WTC11 (cell line): Measurements from ENCODE around the gene SNAPC4. TPM values are rescaled to one million over a fixed set of nuclear protein-coding genes. Genes with fewer than 3 reads are reported as not detected.

Experiments used
- ATAC-seq: fragments of 200-7000 bp; cut with Tn5 transposase; 2 replicates; pipeline ENCODE4 v1.10.0; 2021; ENCODE audit warnings: mild to moderate bottlenecking, moderate library complexity
- CTCF ChIA-PET: fragments of 300-600 bp; sonication (Branson Sonifier 250); formaldehyde crosslinking; loops from one replicate; lab custom pipeline; 2021; ENCODE audit warnings: antibody characterized with exemption; lab: Charles Lee
- POLR2A ChIA-PET: fragments of 350-600 bp; sonication (Branson Sonifier 250); formaldehyde crosslinking; loops from one replicate; lab custom pipeline; 2021; ENCODE audit warnings: antibody characterized with exemption; lab: Charles Lee
- DNase-seq: peaks from one replicate; pipeline ENCODE4 v3.0.0; 2021; ENCODE audit warnings: low spot score
- H3K27ac Mint-ChIP-seq: 2 replicates; pipeline ENCODE4 v1.8.0; 2021; ENCODE audit warnings: mixed read lengths
- H3K27me3 Mint-ChIP-seq: 2 replicates; pipeline ENCODE4 v1.8.0; 2021; ENCODE audit warnings: low read depth, mild to moderate bottlenecking, moderate library complexity, mixed read lengths
- H3K36me3 Mint-ChIP-seq: 2 replicates; pipeline ENCODE4 v1.8.0; 2021; ENCODE audit warnings: mixed read lengths
- H3K4me1 Mint-ChIP-seq: 2 replicates; pipeline ENCODE4 v1.8.0; 2022; ENCODE audit warnings: mixed read lengths
- H3K4me3 Mint-ChIP-seq: 2 replicates; pipeline ENCODE4 v1.8.0; 2021; ENCODE audit warnings: mild to moderate bottlenecking, moderate library complexity, mixed read lengths
- H3K9me3 Mint-ChIP-seq: 2 replicates; pipeline ENCODE4 v1.8.0; 2021; ENCODE audit warnings: mixed read lengths
- ATF6 ChIP-seq: sonication (generic); formaldehyde crosslinking; IDR thresholded peaks from 2 replicates; pipeline ENCODE4 v1.8.1; 2023; ENCODE audit warnings: mild to moderate bottlenecking, missing genetic modification reagents
- E2F5 ChIP-seq: sonication (generic); formaldehyde crosslinking; IDR thresholded peaks from 2 replicates; pipeline ENCODE4 v1.8.1; 2022; ENCODE audit warnings: mild to moderate bottlenecking, moderate library complexity, missing genetic modification reagents
- EMX1 ChIP-seq: fragments of 250-450 bp; sonication (Bioruptor Pico); IDR thresholded peaks from 2 replicates; pipeline ENCODE4 v1.8.0; 2021; ENCODE audit warnings: mild to moderate bottlenecking
- ESRRA ChIP-seq: sonication (generic); formaldehyde crosslinking; IDR thresholded peaks from 2 replicates; pipeline ENCODE4 v1.8.1; 2022; ENCODE audit warnings: mild to moderate bottlenecking, missing genetic modification reagents, borderline replicate concordance
- GTF2I ChIP-seq: fragments of 250-450 bp; sonication (Bioruptor Pico); conservative IDR thresholded peaks from 2 replicates; pipeline ENCODE4 v1.4.0; 2021; ENCODE audit warnings: mild to moderate bottlenecking
- MAX ChIP-seq: sonication (generic); formaldehyde crosslinking; IDR thresholded peaks from 2 replicates; pipeline ENCODE4 v1.8.0; 2022; ENCODE audit warnings: mild to moderate bottlenecking, missing genetic modification reagents
- MYBL2 ChIP-seq: sonication (generic); formaldehyde crosslinking; IDR thresholded peaks from 2 replicates; pipeline ENCODE4 v1.8.1; 2023; ENCODE audit warnings: mild to moderate bottlenecking, moderate library complexity, missing genetic modification reagents
- NFE2L1 ChIP-seq: sonication (generic); formaldehyde crosslinking; IDR thresholded peaks from 2 replicates; pipeline ENCODE4 v1.8.1; 2023; ENCODE audit warnings: missing genetic modification reagents
- NR1H2 ChIP-seq: sonication (generic); formaldehyde crosslinking; IDR thresholded peaks from 2 replicates; pipeline ENCODE4 v1.9.0; 2021; ENCODE audit warnings: mild to moderate bottlenecking, moderate library complexity, missing genetic modification reagents
- NR2C2 ChIP-seq: sonication (generic); formaldehyde crosslinking; IDR thresholded peaks from 2 replicates; pipeline ENCODE4 v1.8.0; 2022; ENCODE audit warnings: mild to moderate bottlenecking, missing genetic modification reagents
- OVOL2 ChIP-seq: fragments of 250-450 bp; sonication (Bioruptor Pico); IDR thresholded peaks from 2 replicates; pipeline ENCODE4 v1.9.0; 2021; ENCODE audit warnings: mild to moderate bottlenecking, borderline replicate concordance
- ZBTB21 ChIP-seq: sonication (generic); formaldehyde crosslinking; IDR thresholded peaks from 2 replicates; pipeline ENCODE4 v1.8.1; 2023; ENCODE audit warnings: mild to moderate bottlenecking, missing genetic modification reagents, borderline replicate concordance
- ZNF138 ChIP-seq: sonication (generic); formaldehyde crosslinking; conservative IDR thresholded peaks from 2 replicates; pipeline ENCODE4 v1.8.1; 2022; ENCODE audit warnings: mild to moderate bottlenecking, moderate library complexity, missing genetic modification reagents
- ZNF396 ChIP-seq: fragments of 250-450 bp; sonication (Bioruptor Pico); IDR thresholded peaks from 2 replicates; pipeline ENCODE4 v1.8.0; 2021; ENCODE audit warnings: mild to moderate bottlenecking, moderate library complexity, borderline replicate concordance
- ZNF532 ChIP-seq: fragments of 250-450 bp; sonication (Bioruptor Pico); IDR thresholded peaks from 2 replicates; pipeline ENCODE4 v1.9.0; 2021; ENCODE audit warnings: mild to moderate bottlenecking, borderline replicate concordance
- total RNA-seq: library from RNA; stranded (reverse); gene quantifications from 3 replicates; pipeline ENCODE4 v1.2.3, GENCODE V29; 2021
- TF ChIP-seq, protein P1 (sequence below): fragments of 250-450 bp; sonication (Bioruptor Pico); conservative IDR thresholded peaks from 2 replicates; pipeline ENCODE4 v1.9.0; 2021; ENCODE audit warnings: mild to moderate bottlenecking
- TF ChIP-seq, protein P2 (sequence below): fragments of 250-450 bp; sonication (Bioruptor Pico); IDR thresholded peaks from 2 replicates; pipeline ENCODE4 v1.8.0; 2021; ENCODE audit warnings: mild to moderate bottlenecking
- TF ChIP-seq, protein P3 (sequence below): sonication (generic); formaldehyde crosslinking; conservative IDR thresholded peaks from 2 replicates; pipeline ENCODE4 v1.8.1; 2022; ENCODE audit warnings: mild to moderate bottlenecking, missing genetic modification reagents

Gene SNAPC4
- total RNA-seq, 1 experiment from 2014 or later, result 22.8 TPM

DNA sequence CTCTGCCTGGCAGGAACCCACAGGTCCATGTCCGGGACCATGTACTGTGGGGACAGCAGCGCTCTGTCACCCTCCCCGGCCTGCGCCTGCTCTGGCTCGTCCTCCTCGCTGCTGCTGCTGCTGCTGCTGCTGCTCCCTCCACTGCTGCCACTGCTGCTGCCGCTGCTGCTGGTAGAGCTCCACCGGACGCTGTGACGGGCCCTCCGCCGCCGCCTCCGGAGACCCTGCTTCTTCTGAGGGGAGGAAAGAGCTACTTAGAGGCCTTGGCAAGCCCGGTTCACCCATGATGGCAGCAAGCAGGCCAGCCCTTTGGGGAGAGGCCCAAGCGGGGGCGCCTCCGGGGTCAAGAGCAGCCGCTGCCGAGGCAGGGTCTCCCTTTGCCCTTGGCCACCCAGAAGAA, 16.5 kb downstream of the SNAPC4 start:
- ATAC-seq, result no peak
- H3K36me3 Mint-ChIP-seq, result peaks cover 35% of the 10 kb centered on the region
- ChIA-PET CTCF (no interaction called here), POLR2A (no interaction called here)
- H3K27me3 Mint-ChIP-seq, result no peaks in the 10 kb centered on the region
- H3K9me3 Mint-ChIP-seq, result no peaks in the 10 kb centered on the region
- no peak overlapping the region for H3K4me3 Mint-ChIP-seq
- no peaks in the 10 kb centered on the region for H3K4me1 Mint-ChIP-seq
- H3K27ac Mint-ChIP-seq, result no peak overlapping the region
- no peak for DNase-seq
- TF ChIP-seq ZBTB21 (no peak), ZNF532 (CRISPR knock-in tag) (no peak), MYBL2 (no peak), NR2C2 (CRISPR knock-in tag) (no peak), E2F5 (CRISPR knock-in tag) (no peak), MAX (no peak), GTF2I (CRISPR knock-in tag) (no peak)
- TF ChIP-seq, protein P1, sequence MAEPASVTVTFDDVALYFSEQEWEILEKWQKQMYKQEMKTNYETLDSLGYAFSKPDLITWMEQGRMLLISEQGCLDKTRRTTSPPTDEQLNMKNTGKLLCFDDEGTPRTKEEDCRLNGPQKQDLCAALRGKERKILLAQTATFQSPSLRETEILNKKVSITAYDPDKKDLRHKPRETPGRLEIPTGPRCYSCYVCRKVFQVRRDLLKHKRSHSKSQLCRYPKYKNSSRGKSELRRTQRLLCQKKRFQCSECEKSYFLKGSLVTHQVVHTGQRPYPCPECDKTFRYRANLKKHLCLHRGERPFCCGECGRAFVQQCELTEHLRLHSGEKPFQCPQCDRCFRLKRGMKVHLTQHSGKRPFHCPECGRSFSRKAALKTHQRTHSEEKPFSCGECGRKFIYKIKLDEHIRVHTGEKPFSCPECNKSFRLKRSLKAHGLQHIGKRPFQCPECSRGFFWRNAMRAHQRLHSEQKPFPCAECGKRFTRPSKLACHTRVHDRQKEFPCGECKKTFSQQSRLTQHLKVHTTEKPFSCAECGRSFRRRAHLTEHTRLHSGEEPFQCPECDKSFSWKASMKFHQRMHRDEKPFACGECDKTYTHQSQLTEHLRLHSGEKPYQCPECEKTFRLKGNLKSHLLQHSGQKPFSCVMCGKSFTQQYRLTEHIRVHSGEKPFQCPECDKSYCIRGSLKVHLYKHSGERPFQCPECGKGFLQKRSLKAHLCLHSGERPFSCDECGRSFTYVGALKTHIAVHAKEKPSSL (CRISPR knock-in tag), result no peak
- TF ChIP-seq, protein P2, sequence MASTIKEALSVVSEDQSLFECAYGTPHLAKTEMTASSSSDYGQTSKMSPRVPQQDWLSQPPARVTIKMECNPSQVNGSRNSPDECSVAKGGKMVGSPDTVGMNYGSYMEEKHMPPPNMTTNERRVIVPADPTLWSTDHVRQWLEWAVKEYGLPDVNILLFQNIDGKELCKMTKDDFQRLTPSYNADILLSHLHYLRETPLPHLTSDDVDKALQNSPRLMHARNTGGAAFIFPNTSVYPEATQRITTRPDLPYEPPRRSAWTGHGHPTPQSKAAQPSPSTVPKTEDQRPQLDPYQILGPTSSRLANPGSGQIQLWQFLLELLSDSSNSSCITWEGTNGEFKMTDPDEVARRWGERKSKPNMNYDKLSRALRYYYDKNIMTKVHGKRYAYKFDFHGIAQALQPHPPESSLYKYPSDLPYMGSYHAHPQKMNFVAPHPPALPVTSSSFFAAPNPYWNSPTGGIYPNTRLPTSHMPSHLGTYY, result no peak

- H3K9me3 Mint-ChIP-seq, result no peaks in the 10 kb centered on the region
- POLR2A ChIA-PET, result no interaction called here
- H3K4me1 Mint-ChIP-seq, result no peaks in the 10 kb centered on the region
- H3K36me3 Mint-ChIP-seq, result peaks cover 25% of the 10 kb centered on the region
- no peaks in the 10 kb centered on the region for H3K27me3 Mint-ChIP-seq
- ATAC-seq, result no peak
- no peak overlapping the region for H3K4me3 Mint-ChIP-seq
- no peak overlapping the region for H3K27ac Mint-ChIP-seq
- TF ChIP-seq OVOL2 (CRISPR knock-in tag) (no peak), NFE2L1 (CRISPR knock-in tag) (no peak), NR1H2 (CRISPR knock-in tag) (no peak), EMX1 (no peak), ZNF532 (CRISPR knock-in tag) (no peak), ZNF396 (CRISPR knock-in tag) (no peak), ESRRA (CRISPR knock-in tag) (no peak), ATF6 (CRISPR knock-in tag) (no peak), ZNF138 (CRISPR knock-in tag) (no peak)
- TF ChIP-seq, protein P3, sequence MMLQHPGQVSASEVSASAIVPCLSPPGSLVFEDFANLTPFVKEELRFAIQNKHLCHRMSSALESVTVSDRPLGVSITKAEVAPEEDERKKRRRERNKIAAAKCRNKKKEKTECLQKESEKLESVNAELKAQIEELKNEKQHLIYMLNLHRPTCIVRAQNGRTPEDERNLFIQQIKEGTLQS (CRISPR knock-in tag), result no peak
- no peak for DNase-seq
- CTCF ChIA-PET, result no interaction called here
Observed at GRCh38 chr9:136381966-136382513, 17.9 kb downstream of the SNAPC4 start.
